K562 (cell line): Measurements from ENCODE around the gene ARPC1A. TPM values are rescaled to one million over a fixed set of nuclear protein-coding genes. Genes with fewer than 3 reads are reported as not detected.
A peak's percentile ranks its signal among the peaks of the same experiment; 100 is the strongest.

ENCODE experiments used
- AFF1 ChIP-seq, 2 experiments: fragments of 450-650 bp; IDR thresholded peaks; 2 replicates each; pipeline ENCODE4 v1.6.1; 2018; ENCODE audit warnings: mild to moderate bottlenecking in 2 of 2, low read depth in 1 of 2; ENCODE audit not compliant: partially characterized antibody in 2 of 2
- ARID1B ChIP-seq: fragments of 450-650 bp; IDR thresholded peaks from 2 replicates; pipeline ENCODE4 v1.6.1; 2016; ENCODE audit warnings: antibody characterized with exemption, mild to moderate bottlenecking, inconsistent platforms
- CREBBP ChIP-seq: IDR thresholded peaks from one replicate; pipeline ENCODE4 v1.6.1; 2012; ENCODE audit warnings: low read depth, mild to moderate bottlenecking, control low read depth, inconsistent platforms, low read length
- DLX4 ChIP-seq: fragments of 250-450 bp; sonication (Bioruptor Pico); IDR thresholded peaks from 2 replicates; pipeline ENCODE4 v1.6.1; 2021; ENCODE audit warnings: mild to moderate bottlenecking
- ETS1 ChIP-seq: conservative IDR thresholded peaks from 2 replicates; pipeline ENCODE4 v1.6.1; 2011; ENCODE audit warnings: low read depth, mild to moderate bottlenecking, low read length; ENCODE audit not compliant: control insufficient read depth
- HOMEZ ChIP-seq: fragments of 250-450 bp; sonication (Bioruptor Pico); IDR thresholded peaks from 2 replicates; pipeline ENCODE4 v1.4.0; 2020; ENCODE audit warnings: mild to moderate bottlenecking, moderate library complexity
- MNT ChIP-seq, 2 experiments: fragments of 450-650 bp; conservative IDR thresholded peaks; 2 replicates each; pipeline ENCODE4 v1.6.1; 2017; ENCODE audit warnings: mild to moderate bottlenecking in 2 of 2, moderate library complexity in 2 of 2
- MTA3 ChIP-seq: fragments of 450-650 bp; formaldehyde crosslinking; IDR thresholded peaks from 2 replicates; pipeline ENCODE4 v1.6.1; 2017; ENCODE audit warnings: mild to moderate bottlenecking, borderline replicate concordance
- NCOA1 ChIP-seq: fragments of 450-650 bp; IDR thresholded peaks from 2 replicates; pipeline ENCODE4 v1.6.1; 2016; ENCODE audit warnings: low read depth
- NR0B1 ChIP-seq: fragments of 450-650 bp; IDR thresholded peaks from one replicate; pipeline ENCODE4 v1.6.1; 2018; ENCODE audit warnings: mild to moderate bottlenecking, moderate library complexity; ENCODE audit not compliant: partially characterized antibody
- PHTF2 ChIP-seq: fragments of 250-450 bp; sonication (Bioruptor Pico); IDR thresholded peaks from 2 replicates; pipeline ENCODE4 v1.5.0; 2021; ENCODE audit warnings: mild to moderate bottlenecking
- THRB ChIP-seq: fragments of 450-650 bp; formaldehyde crosslinking; conservative IDR thresholded peaks from 2 replicates; pipeline ENCODE4 v1.4.0; 2022; ENCODE audit warnings: mild to moderate bottlenecking, missing genetic modification characterization
- ZBTB17 ChIP-seq: fragments of 450-650 bp; formaldehyde crosslinking; IDR thresholded peaks from 2 replicates; pipeline ENCODE4 v1.4.0; 2020; ENCODE audit warnings: mild to moderate bottlenecking
- ZC3H8 ChIP-seq: fragments of 450-650 bp; IDR thresholded peaks from 2 replicates; pipeline ENCODE4 v1.6.1; 2017
- ZNF134 ChIP-seq: fragments of 250-450 bp; sonication (Bioruptor Pico); conservative IDR thresholded peaks from 2 replicates; pipeline ENCODE4 v1.4.0; 2020
- ZNF707 ChIP-seq: fragments of 250-450 bp; sonication (Bioruptor Pico); conservative IDR thresholded peaks from 2 replicates; pipeline ENCODE4 v1.8.0; 2022; ENCODE audit warnings: inconsistent platforms, mild to moderate bottlenecking, moderate library complexity
- polyA plus RNA-seq, 8 experiments: library from polyadenylated mRNA; depleted of rRNA in 4 of 8; stranded (reverse) in 5 of 8; unstranded in 3 of 8; fragments of >200 nt; fragmentation: Nextera tagmentation in 2 of 8; fragmentation: Illumina TruSeq in 1 of 8; extraction: Ambion mirVana in 2 of 8; extraction: Trizol in 1 of 8; gene quantifications; 2 replicates each; pipeline versions ENCODE4 v1.2.1 to v1.2.3, GENCODE V29; 2011 to 2014; ENCODE audit warnings: inconsistent platforms in 1 of 8, missing spikeins in 1 of 8
- total RNA-seq, 7 experiments: library from RNA; depleted of rRNA in 6 of 7; stranded (reverse); fragments of >200 nt in 6 of 7; fragmentation: Illumina TruSeq in 2 of 7; extraction: Trizol in 2 of 7; gene quantifications; 2 replicates each; pipeline versions ENCODE4 v1.2.1 to v1.2.3, GENCODE V29; 2011 to 2021; ENCODE audit warnings: low replicate concordance in 1 of 7

ARPC1A gene
- total and polyA plus RNA-seq, 9 of the 15 experiments (the other 6 are each of a cell fraction or from before 2014, with no cell fraction given): 39.5 to 151 (median 86.1) TPM

GRCh38 chr7:99369767-99370391, 44.2 kb downstream of the ARPC1A start (continued):
- TF ChIP-seq PHTF2 (CRISPR knock-in tag) (no peak), ARID1B (peak; percentile 78), MNT (conservative IDR thresholded peaks at IDR 0.05) (peak in 1 of 2 experiments; percentile 22; a peak in 1 of 4 replicates), CREBBP (no peak), ZNF134 (CRISPR knock-in tag) (no peak), ZC3H8 (no peak), AFF1 (IDR thresholded peaks at IDR 0.05; ENCODE audit: low read depth in 1 of 2, partially characterized antibody in 2 of 2) (no peak), DLX4 (CRISPR knock-in tag) (no peak), THRB (CRISPR knock-in tag) (no peak), NCOA1 (no peak), HOMEZ (CRISPR knock-in tag) (no peak), MTA3 (peak; percentile 45; the same call in 1 of the 2 replicates), NR0B1 (no peak), ZBTB17 (no peak), ETS1 (no peak), ZNF707 (CRISPR knock-in tag) (no peak)
